Common myeloid progenitor, CD34-positive (primary cell): Measurements from ENCODE around the gene SERPINE2.

Experiments
- CTCF ChIA-PET: fragments of 350-600 bp; sonication (Branson Sonifier 250); formaldehyde crosslinking; loops from one replicate; lab custom pipeline; 2021; ENCODE audit warnings: antibody characterized with exemption; lab: Charles Lee
- POLR2A ChIA-PET: fragments of 350-600 bp; sonication (Branson Sonifier 250); formaldehyde crosslinking; loops from one replicate; lab custom pipeline; 2021; ENCODE audit warnings: antibody characterized with exemption; lab: Charles Lee
- DNase-seq, 3 donors: peaks; one replicate each; pipeline versions ENCODE4 v3.0.0 to v3.0.0-alpha.2; 2013
- H3K27ac ChIP-seq, 2 experiments: 1 replicate in 1 of 2; 2 replicates in 1 of 2; pipeline ENCODE4 v1.7.0; 2013; ENCODE audit warnings: inconsistent platforms in 2 of 2, low read length in 2 of 2, mild to moderate bottlenecking in 2 of 2, low read depth in 1 of 2, moderate library complexity in 1 of 2; ENCODE audit not compliant: severe bottlenecking in 2 of 2, insufficient read depth in 1 of 2, poor library complexity in 1 of 2
- H3K27me3 ChIP-seq, 5 experiments: replicated peaks in 2 of 5; 1 replicate in 3 of 5; 2 replicates in 2 of 5; pipeline versions ENCODE4 v1.6.1 to v1.7.0; 2013; ENCODE audit warnings: low read length in 4 of 5, mild to moderate bottlenecking in 2 of 5, moderate library complexity in 2 of 5, inconsistent platforms in 1 of 5; ENCODE audit not compliant: insufficient read depth in 5 of 5, control insufficient read depth in 4 of 5
- H3K36me3 ChIP-seq, 4 experiments: 1 replicate in 2 of 4; 2 replicates in 2 of 4; pipeline versions ENCODE4 v1.6.1 to v1.7.0; 2013; ENCODE audit warnings: low read length in 3 of 4, control low read depth in 1 of 4, mild to moderate bottlenecking in 1 of 4; ENCODE audit not compliant: control insufficient read depth in 4 of 4, insufficient read depth in 4 of 4
- H3K4me1 ChIP-seq, 4 experiments: 1 replicate in 3 of 4; 2 replicates in 1 of 4; pipeline versions ENCODE4 v1.6.1 to v1.7.1; 2013; ENCODE audit warnings: low read length in 3 of 4, mild to moderate bottlenecking in 3 of 4, control low read depth in 1 of 4, inconsistent platforms in 1 of 4, moderate library complexity in 1 of 4; ENCODE audit not compliant: control insufficient read depth in 4 of 4, insufficient read depth in 4 of 4; ENCODE audit errors: control extremely low read depth in 1 of 4
- H3K4me3 ChIP-seq, 7 experiments: 1 replicate in 4 of 7; 2 replicates in 3 of 7; pipeline versions ENCODE4 v1.5.1 to v1.7.0; 2013; ENCODE audit warnings: mild to moderate bottlenecking in 7 of 7, low read length in 6 of 7, moderate library complexity in 6 of 7, inconsistent platforms in 2 of 7, low read depth in 2 of 7, control low read depth in 1 of 7; ENCODE audit not compliant: insufficient read depth in 4 of 7, control insufficient read depth in 1 of 7; ENCODE audit errors: extremely low read depth in 1 of 7
- H3K9me3 ChIP-seq, 5 experiments: 1 replicate in 4 of 5; 2 replicates in 1 of 5; pipeline versions ENCODE4 v1.6.1 to v1.7.1; 2013; ENCODE audit warnings: low read length in 4 of 5, mild to moderate bottlenecking in 2 of 5, inconsistent platforms in 1 of 5, low read depth in 1 of 5, moderate library complexity in 1 of 5; ENCODE audit not compliant: control insufficient read depth in 4 of 5, insufficient read depth in 2 of 5; ENCODE audit errors: control extremely low read depth in 1 of 5
- WGBS: methylation state at CpG from one replicate; pipeline ENCODE4 v1.1.5; 2013; ENCODE audit not compliant: insufficient coverage; 5-methylcytosine and 5-hydroxymethylcytosine counted together

The SERPINE2 gene

GRCh38 chr2:223934870-223935269 is 104.2 kb downstream of the SERPINE2 start:
- DNase-seq: no peak
- 67% methylated on average over 3 of the region's 6 CpGs for WGBS
- Histone ChIP-seq H3K27ac (no peak overlapping the region), H3K4me3 (no peak overlapping the region), H3K4me1 (peaks cover 3 to 18% (median 10%) of the 10 kb centered on the region in 4 experiments), H3K9me3 (no peaks in the 10 kb centered on the region), H3K27me3 (no peaks in the 10 kb centered on the region), H3K36me3 (no peaks in the 10 kb centered on the region)
- CTCF ChIA-PET: interaction anchor here (0.9 kb wide), 1 partner anchor 8 kb away, joined by 3 read pairs; no protein-coding TSS in a partner anchor
- POLR2A ChIA-PET: interaction anchor here (0.6 kb wide), 1 partner anchor 83 kb away, joined by 4 read pairs; no protein-coding TSS in a partner anchor

DNA sequence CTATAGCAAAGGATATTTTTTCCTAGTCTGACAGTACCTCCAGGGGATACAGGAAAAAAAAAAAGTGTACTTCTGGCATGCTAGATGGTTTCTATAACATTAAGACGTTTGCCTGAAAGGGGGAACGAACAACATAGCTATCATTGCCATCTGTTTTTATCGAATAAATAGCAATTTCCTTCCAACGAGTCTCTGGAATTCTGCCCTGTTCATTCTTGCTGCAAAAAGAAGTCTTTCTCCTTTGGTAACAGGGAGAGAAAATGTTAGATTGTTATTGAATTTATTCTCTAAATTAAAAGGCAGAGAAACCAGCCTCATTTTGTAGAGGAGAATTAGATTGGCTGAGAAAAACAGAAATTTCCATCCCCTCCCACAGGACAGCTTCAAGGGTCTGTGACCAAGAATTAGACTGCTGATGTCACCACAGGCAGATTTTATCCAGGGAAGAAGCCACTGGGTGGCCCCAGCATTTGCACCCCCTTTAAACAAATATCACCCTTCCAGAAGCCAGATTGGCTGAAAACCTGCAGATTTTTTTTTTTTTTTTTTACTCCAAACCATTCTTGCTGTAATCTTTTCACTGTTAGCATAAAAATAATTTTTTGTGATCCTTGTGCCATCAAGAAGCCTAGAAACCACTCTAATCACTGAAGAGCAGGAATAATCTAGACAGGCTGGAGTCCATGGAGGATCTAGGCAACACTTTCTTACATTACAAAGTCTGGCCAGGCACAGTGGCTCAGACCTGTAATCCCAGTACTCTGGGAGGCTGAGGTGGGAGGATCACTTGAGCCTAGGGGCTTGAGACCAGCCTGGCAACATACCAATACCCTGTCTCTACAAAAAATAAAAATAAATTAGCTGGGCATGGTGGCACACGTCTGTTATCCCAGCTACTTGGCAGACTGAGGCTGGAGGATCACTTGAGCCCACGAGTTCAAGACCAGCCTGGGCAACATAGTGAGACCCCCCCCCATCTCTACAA is 106.0 kb downstream of the SERPINE2 start:
- Histone ChIP-seq H3K4me1 (peaks cover 4 to 25% (median 18%) of the 10 kb centered on the region in 4 experiments), H3K4me3 (no peak overlapping the region), H3K9me3 (no peaks in the 10 kb centered on the region), H3K27ac (no peak overlapping the region), H3K27me3 (no peaks in the 10 kb centered on the region), H3K36me3 (no peaks in the 10 kb centered on the region)
- ChIA-PET POLR2A (no interaction called here), CTCF (interaction anchor here (0.6 to 1.2 kb wide), 2 partner anchors 10 to 1219 kb away, joined by 3 to 4 read pairs; no protein-coding TSS in a partner anchor)
- no peak for DNase-seq
- WGBS: 68% methylated on average over 4 of the region's 6 CpGs

DNA sequence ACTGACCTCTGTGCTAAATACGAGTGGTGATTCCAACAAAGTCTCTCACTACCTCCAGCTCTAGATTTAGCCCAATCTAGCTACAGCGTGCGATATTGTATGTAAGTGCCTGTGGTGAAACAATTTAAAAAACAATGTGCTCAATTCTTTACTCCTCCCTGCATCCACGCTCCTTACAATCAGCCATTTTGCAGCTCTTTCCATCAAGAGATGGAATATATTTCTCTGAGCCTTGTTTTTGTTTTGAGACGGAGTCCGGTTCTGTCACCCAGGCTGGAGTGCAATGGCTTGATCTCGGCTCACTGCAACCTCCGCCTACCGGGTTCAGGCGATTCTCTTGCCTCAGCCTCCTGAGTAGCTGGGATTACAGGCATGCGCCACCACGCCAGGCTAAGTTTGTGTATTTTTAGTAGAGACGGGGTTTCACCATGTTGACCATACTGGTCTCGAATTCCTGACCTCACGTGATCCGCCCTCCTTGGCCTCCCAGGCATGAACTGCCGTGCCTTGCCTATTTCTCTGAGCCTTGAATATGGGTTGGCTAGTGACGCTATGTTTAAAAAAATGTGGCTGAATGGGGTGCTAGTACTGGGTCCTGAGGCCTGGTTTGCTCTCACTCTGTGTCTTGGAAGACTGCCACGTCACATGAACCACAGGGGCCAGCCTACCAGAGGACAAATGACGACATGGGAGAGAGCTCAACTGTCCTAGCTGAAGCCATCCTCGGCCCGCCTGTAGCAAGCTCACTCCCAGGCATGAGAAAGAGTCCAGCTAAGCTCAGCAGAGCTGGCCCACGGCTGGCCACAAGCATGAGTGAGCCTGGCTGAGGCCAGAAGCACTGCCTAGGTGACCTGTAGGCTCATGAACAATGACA is 108.7 kb downstream of the SERPINE2 start:
- peaks cover 4 to 19% (median 16%) of the 10 kb centered on the region in 4 experiments for H3K4me1 ChIP-seq
- ChIA-PET POLR2A (interaction anchor here (0.6 kb wide), 1 partner anchor 36 kb away, joined by 3 read pairs; no protein-coding TSS in a partner anchor), CTCF (interaction anchor here (1.0 to 1.6 kb wide), 2 partner anchors 10 to 13 kb away, joined by 4 read pairs; no protein-coding TSS in a partner anchor)
- WGBS: 81% methylated on average over 18 of the region's 23 CpGs
- no peaks in the 10 kb centered on the region for H3K27me3 ChIP-seq
- H3K9me3 ChIP-seq: peaks cover 5 to 17% (median 6%) of the 10 kb centered on the region in 5 experiments
- no peak overlapping the region for H3K27ac ChIP-seq
- peak in 2 of 3 donors; percentile 34 to 41 for DNase-seq
- peaks cover 0 to under 1% (median 0%) of the 10 kb centered on the region in 4 experiments for H3K36me3 ChIP-seq
- no peak overlapping the region for H3K4me3 ChIP-seq

GRCh38 chr2:223929571-223930102 is 109.4 kb downstream of the SERPINE2 start:
- WGBS: 0% methylated on average over 2 of the region's 4 CpGs
- H3K9me3 ChIP-seq: peaks cover 5 to 17% (median 6%) of the 10 kb centered on the region in 5 experiments
- H3K4me1 ChIP-seq: peaks cover 4 to 19% (median 16%) of the 10 kb centered on the region in 4 experiments
- H3K36me3 ChIP-seq: peaks cover 0 to 2% (median 0%) of the 10 kb centered on the region in 4 experiments
- POLR2A ChIA-PET: interaction anchor here (0.6 kb wide), 1 partner anchor 37 kb away, joined by 3 read pairs; no protein-coding TSS in a partner anchor
- H3K4me3 ChIP-seq: peak overlapping the region in 2 of 7 experiments; percentile 1 to 11
- H3K27ac ChIP-seq: no peak overlapping the region
- CTCF ChIA-PET: interaction anchor here (1.0 to 1.6 kb wide), 2 partner anchors 10 to 14 kb away, joined by 4 read pairs; no protein-coding TSS in a partner anchor
- peak; percentile 69 to 96 (median 93) for DNase-seq
- H3K27me3 ChIP-seq: no peaks in the 10 kb centered on the region

DNA sequence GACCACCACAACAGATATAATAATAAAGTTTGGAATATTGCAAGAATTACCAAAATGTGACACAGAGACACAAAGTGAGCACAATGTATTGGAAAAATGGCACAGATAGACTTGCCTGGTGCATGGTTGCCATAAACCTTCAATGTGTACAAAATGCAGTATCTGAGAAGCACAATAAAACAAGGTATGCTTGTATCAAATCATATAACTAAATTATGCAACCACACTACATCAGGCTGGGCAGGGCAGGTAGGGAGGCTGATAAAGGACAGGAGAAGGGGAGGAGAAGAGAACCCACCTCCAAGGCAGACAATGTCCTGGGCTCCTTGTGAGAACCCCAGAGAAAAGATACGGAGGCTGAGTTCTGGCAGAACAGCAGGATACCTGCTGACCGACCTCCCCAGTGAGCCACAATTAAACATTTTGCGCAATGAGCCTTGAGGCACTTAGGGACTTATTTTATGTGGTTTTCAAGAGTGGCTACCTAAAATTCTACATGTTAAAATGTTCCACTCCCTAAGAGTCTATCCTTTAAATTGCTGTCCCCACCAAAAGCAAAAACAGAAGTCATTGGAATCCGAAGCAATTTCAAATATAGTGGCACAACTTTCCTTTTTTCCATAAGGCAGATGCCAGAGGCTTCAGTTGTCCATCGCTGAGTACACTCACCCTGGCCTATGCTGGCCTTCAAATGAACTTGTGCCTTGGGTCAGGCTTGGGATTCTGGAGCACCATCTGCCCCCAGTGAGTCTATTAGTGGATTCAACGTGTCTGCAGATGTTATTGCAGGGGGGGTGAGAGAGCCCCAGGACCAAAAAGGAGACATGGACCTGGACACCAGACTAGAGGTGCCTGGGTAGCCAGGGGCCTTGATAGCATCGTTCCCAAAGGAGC is 110.7 kb downstream of the SERPINE2 start:
- WGBS: 88% methylated on average over 6 of the region's 7 CpGs
- H3K4me1 ChIP-seq: peaks cover 4 to 19% (median 16%) of the 10 kb centered on the region in 4 experiments
- no peak overlapping the region for H3K27ac ChIP-seq
- no peak overlapping the region for H3K4me3 ChIP-seq
- CTCF ChIA-PET: interaction anchor here (1.6 kb wide), 1 partner anchor 8 kb away, joined by 4 read pairs; no protein-coding TSS in a partner anchor
- DNase-seq: no peak
- H3K36me3 ChIP-seq: peaks cover 0 to 2% (median 0%) of the 10 kb centered on the region in 4 experiments
- peaks cover 5 to 17% (median 6%) of the 10 kb centered on the region in 5 experiments for H3K9me3 ChIP-seq
- POLR2A ChIA-PET: no interaction called here
- no peaks in the 10 kb centered on the region for H3K27me3 ChIP-seq
